GM12801 (cell line): ENCODE measurements around the gene DDX25.

Source experiments
- TF ChIP-seq, protein P1 (sequence below): IDR thresholded peaks from one replicate; pipeline ENCODE4 v1.5.1; 2011; ENCODE audit warnings: control low read depth; ENCODE audit not compliant: insufficient read length; ENCODE audit errors: extremely low read depth

Gene DDX25

DNA sequence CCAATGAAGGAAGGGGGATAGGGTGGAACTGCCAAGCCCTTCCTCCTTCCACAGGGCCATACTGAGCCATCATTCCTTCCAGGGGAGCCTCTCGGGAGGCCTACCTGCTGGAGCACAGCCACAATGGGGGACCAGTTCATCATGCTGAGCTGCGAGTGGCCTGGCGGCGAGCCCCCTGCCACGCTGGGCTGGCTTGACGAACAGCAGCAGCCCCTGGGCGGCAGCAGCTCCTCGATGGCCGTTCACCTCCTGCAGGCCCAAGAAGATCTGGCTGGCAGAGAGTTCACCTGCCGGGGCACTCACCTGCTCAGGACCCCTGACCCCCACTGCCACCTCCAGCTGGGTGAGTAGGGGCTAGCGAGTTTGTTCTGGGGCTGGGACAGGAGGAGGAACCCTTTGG is 47.4 kb downstream of the DDX25 start:
- TF ChIP-seq, protein P1, sequence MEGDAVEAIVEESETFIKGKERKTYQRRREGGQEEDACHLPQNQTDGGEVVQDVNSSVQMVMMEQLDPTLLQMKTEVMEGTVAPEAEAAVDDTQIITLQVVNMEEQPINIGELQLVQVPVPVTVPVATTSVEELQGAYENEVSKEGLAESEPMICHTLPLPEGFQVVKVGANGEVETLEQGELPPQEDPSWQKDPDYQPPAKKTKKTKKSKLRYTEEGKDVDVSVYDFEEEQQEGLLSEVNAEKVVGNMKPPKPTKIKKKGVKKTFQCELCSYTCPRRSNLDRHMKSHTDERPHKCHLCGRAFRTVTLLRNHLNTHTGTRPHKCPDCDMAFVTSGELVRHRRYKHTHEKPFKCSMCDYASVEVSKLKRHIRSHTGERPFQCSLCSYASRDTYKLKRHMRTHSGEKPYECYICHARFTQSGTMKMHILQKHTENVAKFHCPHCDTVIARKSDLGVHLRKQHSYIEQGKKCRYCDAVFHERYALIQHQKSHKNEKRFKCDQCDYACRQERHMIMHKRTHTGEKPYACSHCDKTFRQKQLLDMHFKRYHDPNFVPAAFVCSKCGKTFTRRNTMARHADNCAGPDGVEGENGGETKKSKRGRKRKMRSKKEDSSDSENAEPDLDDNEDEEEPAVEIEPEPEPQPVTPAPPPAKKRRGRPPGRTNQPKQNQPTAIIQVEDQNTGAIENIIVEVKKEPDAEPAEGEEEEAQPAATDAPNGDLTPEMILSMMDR: no peak

DNA sequence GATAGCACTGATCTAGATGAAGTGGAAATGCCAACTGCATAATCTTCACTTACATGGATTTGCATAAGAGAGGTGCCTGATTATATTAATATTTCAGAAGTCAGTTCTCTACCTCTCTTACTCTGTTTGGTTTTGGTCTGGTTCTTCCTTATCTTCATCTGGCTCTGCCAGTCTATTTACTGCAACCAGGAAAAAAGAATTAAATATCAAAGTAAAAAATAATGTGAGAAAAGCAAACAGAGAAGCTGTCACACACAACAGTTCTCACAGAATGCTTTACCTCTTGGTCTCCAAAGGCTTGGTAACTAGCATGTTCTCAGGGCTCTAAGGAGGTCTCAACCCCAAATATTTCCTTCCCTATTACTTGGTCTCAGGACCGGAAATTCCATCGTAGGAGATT is 48.3 kb downstream of the DDX25 start:
- TF ChIP-seq, protein P1: no peak

DNA sequence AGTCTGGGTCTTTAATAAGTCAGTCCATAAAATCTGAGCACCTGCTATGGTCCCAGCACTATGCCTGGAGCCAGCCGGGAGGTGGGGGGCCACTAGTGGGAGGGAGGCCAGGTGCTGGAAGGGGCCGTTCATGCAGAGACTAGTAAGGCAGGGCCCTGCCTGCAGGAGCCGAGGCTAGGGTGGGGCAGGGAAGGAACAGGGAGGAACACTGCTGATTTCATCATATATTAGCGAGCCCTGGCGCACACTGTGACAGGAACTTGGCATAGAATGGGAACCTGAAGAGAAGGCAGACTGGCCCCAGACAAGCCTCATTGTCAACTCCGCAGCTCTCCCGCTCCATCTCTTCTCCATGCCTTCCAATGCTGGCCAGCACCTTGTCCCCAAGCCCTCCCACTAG is 48.7 kb downstream of the DDX25 start:
- TF ChIP-seq, protein P1: no peak

DNA sequence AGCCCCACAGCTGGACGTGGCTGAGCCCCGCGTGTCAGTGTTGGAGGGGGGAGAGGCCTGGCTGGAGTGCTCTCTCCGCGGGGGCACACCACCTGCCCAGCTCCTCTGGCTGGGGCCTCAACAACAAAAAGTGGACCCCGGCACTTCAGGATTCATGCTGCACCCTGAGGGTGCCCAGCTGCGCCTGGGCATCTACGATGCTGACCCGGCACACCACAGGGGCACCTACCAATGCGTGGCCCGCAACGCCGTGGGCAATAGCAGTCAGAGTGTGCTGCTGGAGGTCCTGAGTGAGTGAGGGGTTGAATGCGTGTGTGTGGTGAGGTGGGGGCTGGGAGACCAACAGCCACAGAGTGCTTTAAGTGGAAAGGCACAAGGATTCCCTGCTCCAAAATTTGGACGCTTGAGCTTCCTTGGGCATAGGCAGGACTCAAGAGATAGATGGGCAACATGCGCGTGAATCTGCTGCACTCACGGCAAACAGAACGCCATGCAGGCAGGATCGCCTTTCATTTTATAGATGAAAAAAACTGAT is 49.2 kb downstream of the DDX25 start:
- TF ChIP-seq, protein P1: no peak

DNA sequence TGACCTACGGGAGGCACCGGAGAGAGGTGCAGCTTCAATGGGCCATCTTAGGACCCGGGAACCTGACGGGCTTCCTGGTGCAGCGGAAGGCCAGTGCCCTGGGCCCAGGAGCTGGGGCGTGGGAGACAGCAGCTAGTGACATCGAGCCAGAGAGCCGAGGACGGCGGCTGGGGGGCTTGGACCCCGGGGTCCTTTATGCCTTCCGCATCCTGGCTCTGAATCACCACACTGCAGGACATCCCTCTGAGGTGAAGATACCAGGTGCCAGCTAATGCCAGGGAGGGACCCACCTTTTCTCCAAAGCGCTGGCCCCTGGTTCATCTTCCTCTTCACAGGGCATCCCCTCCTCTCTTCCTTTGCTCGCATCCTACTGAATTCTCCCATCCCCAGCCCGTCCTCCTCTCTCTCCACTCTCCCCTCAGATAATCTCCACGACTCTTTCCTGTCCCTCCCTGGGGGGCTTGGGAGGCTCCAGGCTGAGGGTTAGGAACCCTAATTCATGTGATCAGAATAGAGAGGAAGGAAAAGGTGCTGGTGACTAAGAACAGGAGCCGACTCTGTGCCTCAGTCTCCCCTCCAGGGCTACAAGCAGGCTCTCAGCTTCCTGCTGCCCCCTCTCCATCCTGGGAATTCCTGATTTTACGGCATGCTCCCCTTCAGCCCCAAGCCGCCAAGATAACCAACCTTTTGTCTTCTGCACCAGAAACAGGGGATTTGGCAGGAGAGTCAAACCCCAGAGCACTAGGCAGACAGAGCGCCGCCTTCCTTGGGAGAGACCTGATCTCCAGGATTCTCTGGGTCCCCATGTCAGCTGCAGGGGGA is 50.0 kb downstream of the DDX25 start:
- TF ChIP-seq, protein P1: no peak

DNA sequence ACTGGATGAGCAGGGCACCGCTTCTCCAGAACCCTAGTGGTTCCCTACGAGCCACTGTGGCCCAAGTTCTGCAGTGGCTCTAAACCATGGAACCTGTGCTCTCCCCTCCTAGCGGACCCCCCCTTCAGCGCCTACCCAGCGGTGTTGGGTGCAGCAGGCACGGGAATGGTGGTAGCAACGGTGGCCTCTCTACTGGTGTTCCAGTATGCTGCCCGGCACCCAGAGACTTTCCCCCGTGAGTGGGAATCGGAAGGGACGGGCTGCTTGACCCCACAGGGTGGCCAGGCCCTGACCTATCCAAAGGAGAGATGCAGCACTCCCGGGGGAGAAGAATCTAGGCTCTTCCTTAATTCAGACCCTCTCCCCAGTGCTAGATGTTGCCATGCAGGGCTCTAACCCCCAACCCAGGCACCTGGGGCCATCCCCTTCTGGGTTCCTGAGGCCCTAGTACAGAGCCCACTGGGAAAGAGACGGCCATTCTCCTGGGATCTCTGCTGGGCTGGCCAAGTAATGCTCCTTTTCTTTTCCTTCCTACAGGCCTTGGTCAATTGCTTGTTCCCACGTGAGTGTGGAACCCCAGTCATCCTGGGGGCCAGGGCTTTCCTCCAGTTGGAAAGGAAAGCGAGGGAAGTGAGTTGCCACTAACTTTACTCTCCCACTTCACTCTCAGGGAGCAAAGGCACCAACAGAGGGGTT is 50.8 kb downstream of the DDX25 start:
- TF ChIP-seq, protein P1: no peak

DNA sequence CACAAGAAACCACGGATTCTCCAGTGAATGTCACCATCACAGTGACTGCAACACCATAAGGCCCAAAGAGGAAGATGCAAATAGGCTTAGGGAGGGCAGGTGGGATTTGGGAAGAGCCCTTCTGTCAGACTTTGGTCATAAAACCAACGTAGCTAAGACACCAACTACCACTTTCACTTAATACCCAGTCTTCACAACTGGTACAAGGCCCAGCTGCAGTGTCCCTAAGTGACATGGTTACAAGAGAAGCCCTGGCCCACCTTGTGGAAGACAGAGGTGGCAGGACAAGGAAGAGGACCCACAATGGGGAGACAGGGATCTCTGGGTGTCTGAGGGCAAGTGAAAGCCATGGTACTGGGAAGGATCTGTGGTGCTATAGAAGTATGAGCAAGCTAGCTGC is 51.5 kb downstream of the DDX25 start:
- TF ChIP-seq, protein P1: no peak
